Ectodermal cell (in vitro differentiated cells): ENCODE measurements around the gene DYNC1H1.

Source experiments
- H3K27ac ChIP-seq: 2 replicates; pipeline ENCODE4 v1.7.0; 2013; ENCODE audit warnings: mild to moderate bottlenecking, low read depth, low read length; ENCODE audit not compliant: insufficient read depth, poor library complexity, severe bottlenecking
- H3K27me3 ChIP-seq: 2 replicates; pipeline ENCODE4 v1.7.0; 2013; ENCODE audit warnings: mild to moderate bottlenecking, low read length; ENCODE audit not compliant: insufficient read depth, control insufficient read depth, poor library complexity, severe bottlenecking
- H3K36me3 ChIP-seq: one replicate; pipeline ENCODE4 v1.7.0; 2013; ENCODE audit warnings: low read length; ENCODE audit not compliant: control insufficient read depth, insufficient read depth
- H3K4me1 ChIP-seq: one replicate; pipeline ENCODE4 v1.7.0; 2013; ENCODE audit warnings: low read length; ENCODE audit not compliant: control insufficient read depth, insufficient read depth
- H3K4me3 ChIP-seq: 2 replicates; pipeline ENCODE4 v1.7.0; 2013; ENCODE audit warnings: low read depth, low read length, control low read depth; ENCODE audit not compliant: insufficient read depth
- H3K9me3 ChIP-seq: 2 replicates; pipeline ENCODE4 v1.7.0; 2013; ENCODE audit warnings: mild to moderate bottlenecking, low read length, moderate library complexity; ENCODE audit not compliant: control insufficient read depth
- WGBS, 2 experiments: methylation state at CpG; one replicate each; pipeline ENCODE4 v1.1.7; 2013; ENCODE audit warnings: missing lambda C conversion rate in 2 of 2; 5-methylcytosine and 5-hydroxymethylcytosine counted together

DYNC1H1 gene

GRCh38 chr14:101926620-101927019 is 37.8 kb upstream of the DYNC1H1 start:
- Histone ChIP-seq H3K27me3 (no peaks in the 10 kb centered on the region), H3K36me3 (no peaks in the 10 kb centered on the region), H3K4me1 (no peaks in the 10 kb centered on the region), H3K9me3 (no peaks in the 10 kb centered on the region), H3K27ac (no peak overlapping the region), H3K4me3 (no peak overlapping the region)
- 89% methylated on average over 5 of the region's 5 CpGs for WGBS, 2 experiments

GRCh38 chr14:101927859-101928258 is 36.5 kb upstream of the DYNC1H1 start:
- Histone ChIP-seq H3K4me3 (no peak overlapping the region), H3K36me3 (no peaks in the 10 kb centered on the region), H3K27ac (no peak overlapping the region), H3K4me1 (no peaks in the 10 kb centered on the region), H3K9me3 (no peaks in the 10 kb centered on the region), H3K27me3 (no peaks in the 10 kb centered on the region)
- 84 to 93% methylated on average over 10 of the region's 10 CpGs for WGBS, 2 experiments

GRCh38 chr14:101928415-101928841 is 35.9 kb upstream of the DYNC1H1 start:
- H3K9me3 ChIP-seq: no peaks in the 10 kb centered on the region
- no peaks in the 10 kb centered on the region for H3K36me3 ChIP-seq
- no peaks in the 10 kb centered on the region for H3K27me3 ChIP-seq
- H3K4me1 ChIP-seq: no peaks in the 10 kb centered on the region
- WGBS, 2 experiments: 95 to 96% methylated on average over 24 of the region's 24 CpGs
- no peak overlapping the region for H3K4me3 ChIP-seq
- H3K27ac ChIP-seq: no peak overlapping the region

GRCh38 chr14:101929096-101929495 is 35.3 kb upstream of the DYNC1H1 start:
- Histone ChIP-seq H3K4me1 (no peaks in the 10 kb centered on the region), H3K27me3 (no peaks in the 10 kb centered on the region), H3K27ac (no peak overlapping the region), H3K9me3 (no peaks in the 10 kb centered on the region), H3K36me3 (no peaks in the 10 kb centered on the region), H3K4me3 (no peak overlapping the region)
- 94 to 96% methylated on average over 10 of the region's 10 CpGs for WGBS, 2 experiments

GRCh38 chr14:101929946-101930345 is 34.4 kb upstream of the DYNC1H1 start:
- H3K4me3 ChIP-seq: no peak overlapping the region
- no peaks in the 10 kb centered on the region for H3K4me1 ChIP-seq
- 93 to 96% methylated on average over 9 of the region's 9 CpGs for WGBS, 2 experiments
- H3K27me3 ChIP-seq: no peaks in the 10 kb centered on the region
- H3K36me3 ChIP-seq: no peaks in the 10 kb centered on the region
- no peak overlapping the region for H3K27ac ChIP-seq
- H3K9me3 ChIP-seq: no peaks in the 10 kb centered on the region

GRCh38 chr14:101932673-101933072 is 31.7 kb upstream of the DYNC1H1 start:
- no peaks in the 10 kb centered on the region for H3K36me3 ChIP-seq
- no peak overlapping the region for H3K4me3 ChIP-seq
- no peaks in the 10 kb centered on the region for H3K27me3 ChIP-seq
- no peaks in the 10 kb centered on the region for H3K4me1 ChIP-seq
- H3K27ac ChIP-seq: no peak overlapping the region
- H3K9me3 ChIP-seq: no peaks in the 10 kb centered on the region
- 88 to 92% methylated on average over 7 of the region's 7 CpGs for WGBS, 2 experiments

GRCh38 chr14:101933209-101933608 is 31.2 kb upstream of the DYNC1H1 start:
- no peaks in the 10 kb centered on the region for H3K9me3 ChIP-seq

GRCh38 chr14:101934601-101935150 is 29.7 kb upstream of the DYNC1H1 start:
- no peak overlapping the region for H3K4me3 ChIP-seq
- WGBS, 2 experiments: 92 to 93% methylated on average over 14 of the region's 14 CpGs
- no peak overlapping the region for H3K27ac ChIP-seq
- no peaks in the 10 kb centered on the region for H3K4me1 ChIP-seq
- H3K27me3 ChIP-seq: peaks cover 4% of the 10 kb centered on the region
- H3K36me3 ChIP-seq: no peaks in the 10 kb centered on the region
- no peaks in the 10 kb centered on the region for H3K9me3 ChIP-seq

More at GRCh38 chr14:101933209-101933608, 31.2 kb upstream of the DYNC1H1 start:
- Histone ChIP-seq H3K4me1 (no peaks in the 10 kb centered on the region), H3K36me3 (no peaks in the 10 kb centered on the region), H3K27me3 (no peaks in the 10 kb centered on the region), H3K27ac (no peak overlapping the region), H3K4me3 (no peak overlapping the region)
- 93 to 94% methylated on average over 16 of the region's 16 CpGs for WGBS, 2 experiments

GRCh38 chr14:101937926-101938767 is 26.2 kb upstream of the DYNC1H1 start:
- 71% methylated on average over 13 of the region's 13 CpGs for WGBS, 2 experiments
- H3K27me3 ChIP-seq: peaks cover 4% of the 10 kb centered on the region
- no peaks in the 10 kb centered on the region for H3K36me3 ChIP-seq
- H3K4me3 ChIP-seq: no peak overlapping the region
- H3K9me3 ChIP-seq: no peaks in the 10 kb centered on the region
- H3K27ac ChIP-seq: no peak overlapping the region
- no peaks in the 10 kb centered on the region for H3K4me1 ChIP-seq

- WGBS, 2 experiments: 81 to 85% methylated on average over 5 of the region's 5 CpGs
- Histone ChIP-seq H3K27ac (no peak overlapping the region), H3K4me3 (no peak overlapping the region), H3K4me1 (no peaks in the 10 kb centered on the region), H3K36me3 (no peaks in the 10 kb centered on the region), H3K9me3 (no peaks in the 10 kb centered on the region), H3K27me3 (peaks cover 4% of the 10 kb centered on the region)
Measured at GRCh38 chr14:101939646-101940170, 24.7 kb upstream of the DYNC1H1 start.
